Left renal cortex interstitium (tissue), 4 donors: ENCODE results near the gene COL18A1. TPM values are rescaled to one million over a fixed set of nuclear protein-coding genes. Genes with fewer than 3 reads are reported as not detected.

ENCODE experiments used
- DNase-seq, 4 donors: peaks; one replicate each; pipeline ENCODE4 v3.0.0-alpha.2; 2013; ENCODE audit warnings: low read depth in 4 of 4, low spot score in 2 of 4, missing footprints in 1 of 4
- polyA plus RNA-seq, 4 donors: library from polyadenylated mRNA; unstranded; fragments of 120-200 nt; gene quantifications; one replicate each; pipeline ENCODE4 v1.2.1, GENCODE V29; 2013; ENCODE audit not compliant: insufficient read length in 4 of 4

Gene COL18A1
- polyA plus RNA-seq, 4 donors = 103 to 225 (median 190) TPM

- DNase-seq = no peak
Measured at GRCh38 chr21:45381865-45382696, 22.9 kb upstream of the COL18A1 start.

GRCh38 chr21:45382697-45382997, 22.3 kb upstream of the COL18A1 start:
- DNase-seq = no peak

- no peak for DNase-seq
Measured at GRCh38 chr21:45383111-45383614, 21.8 kb upstream of the COL18A1 start.

- no peak for DNase-seq
Measured at GRCh38 chr21:45383615-45384201, 21.3 kb upstream of the COL18A1 start.

- no peak for DNase-seq
Measured at GRCh38 chr21:45384656-45385548, 20.1 kb upstream of the COL18A1 start.

DNA sequence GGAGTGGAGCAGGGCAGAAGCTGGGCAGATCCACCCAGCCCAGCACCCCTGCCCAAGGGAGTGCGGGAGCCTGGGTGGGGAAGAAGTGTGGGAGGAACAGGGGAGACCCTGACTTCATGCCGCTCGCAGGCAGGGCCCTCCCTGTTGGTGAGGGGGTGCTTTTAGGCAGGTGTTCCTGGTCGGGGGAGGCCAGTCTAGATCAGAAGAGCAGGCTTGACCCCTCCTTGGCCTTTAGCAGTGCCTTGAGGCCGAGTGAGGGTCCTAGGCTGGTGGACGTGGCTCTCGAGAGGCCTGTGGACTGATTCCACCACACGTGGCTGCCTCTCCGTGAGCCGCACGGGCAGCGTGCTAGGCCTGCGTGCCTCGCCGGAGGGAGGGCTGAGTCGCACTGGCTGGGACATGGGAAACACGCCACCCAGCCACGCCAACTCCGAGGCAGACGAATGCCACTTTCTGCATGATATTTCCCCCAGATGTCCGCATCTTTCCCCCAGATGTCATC, 19.4 kb upstream of the COL18A1 start:
- DNase-seq = no peak

DNA sequence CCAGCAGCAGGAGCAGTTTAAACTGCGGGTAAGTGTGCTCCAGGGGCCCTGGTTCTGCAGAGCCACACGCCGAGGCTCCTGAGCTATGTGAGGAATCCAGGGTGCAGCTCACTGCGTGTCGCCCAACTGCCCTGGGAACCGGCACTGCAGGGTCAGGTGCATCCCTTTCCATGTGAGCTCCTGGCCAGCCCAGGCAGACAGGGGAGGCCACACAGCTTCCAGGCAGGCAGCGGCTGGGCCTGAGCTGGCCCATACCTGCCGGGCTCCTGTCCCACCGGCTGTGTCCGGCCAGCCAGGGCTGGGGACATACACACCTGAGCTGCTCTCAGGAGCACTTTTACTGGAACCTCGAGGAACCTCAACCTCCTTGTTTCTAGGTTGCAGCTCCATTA, 18.6 kb upstream of the COL18A1 start:
- DNase-seq = no peak

DNA sequence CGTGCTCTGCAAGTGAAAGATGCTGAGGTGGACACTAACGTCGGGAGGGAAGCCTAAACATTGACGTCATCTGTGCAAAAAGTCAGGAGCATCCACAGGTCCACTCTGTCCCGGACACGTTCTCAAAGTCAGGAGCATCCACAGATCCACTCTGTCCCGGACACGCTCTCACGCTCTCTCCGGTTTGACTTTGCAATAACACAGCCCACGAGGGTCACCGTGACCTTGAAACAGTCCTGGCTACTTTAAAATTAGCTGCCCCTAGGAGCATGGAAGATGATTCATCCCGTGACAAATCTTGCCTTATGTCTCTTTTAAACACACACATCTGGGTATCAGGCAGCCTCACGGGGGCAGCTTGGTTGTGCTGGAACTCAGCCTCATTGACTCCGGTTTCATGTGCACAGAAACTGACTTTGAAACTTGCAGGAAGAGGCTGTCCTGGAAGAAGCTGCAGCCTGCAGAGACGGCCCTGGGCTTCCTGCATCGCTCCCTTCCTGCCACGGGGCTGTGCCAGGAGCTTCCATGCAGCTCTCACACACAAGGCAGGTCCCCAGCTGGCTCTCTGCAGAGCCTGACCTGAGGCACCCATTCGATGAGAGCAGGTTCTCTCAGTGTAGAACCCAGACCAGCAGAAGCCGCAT, 18.1 kb upstream of the COL18A1 start:
- DNase-seq = no peak

DNA sequence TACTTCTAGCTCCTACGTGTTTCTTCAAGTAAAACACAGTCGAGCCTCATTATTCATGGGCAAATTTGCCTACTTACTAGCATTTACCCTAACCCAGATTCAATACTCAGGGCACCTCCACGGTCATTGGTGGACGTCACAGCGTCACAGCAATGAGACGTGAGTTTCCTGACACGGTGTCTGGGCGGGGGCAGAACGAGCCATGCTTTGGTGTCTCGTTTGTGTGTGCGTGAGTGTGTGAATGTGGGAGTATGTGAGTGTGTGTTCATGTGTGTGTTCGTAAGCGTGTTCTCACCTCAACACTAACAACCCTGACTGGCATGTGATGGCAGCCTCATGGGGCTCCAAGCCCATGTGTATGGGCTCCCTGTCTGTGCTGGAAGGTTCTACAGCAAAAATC, 17.5 kb upstream of the COL18A1 start:
- DNase-seq = no peak

DNA sequence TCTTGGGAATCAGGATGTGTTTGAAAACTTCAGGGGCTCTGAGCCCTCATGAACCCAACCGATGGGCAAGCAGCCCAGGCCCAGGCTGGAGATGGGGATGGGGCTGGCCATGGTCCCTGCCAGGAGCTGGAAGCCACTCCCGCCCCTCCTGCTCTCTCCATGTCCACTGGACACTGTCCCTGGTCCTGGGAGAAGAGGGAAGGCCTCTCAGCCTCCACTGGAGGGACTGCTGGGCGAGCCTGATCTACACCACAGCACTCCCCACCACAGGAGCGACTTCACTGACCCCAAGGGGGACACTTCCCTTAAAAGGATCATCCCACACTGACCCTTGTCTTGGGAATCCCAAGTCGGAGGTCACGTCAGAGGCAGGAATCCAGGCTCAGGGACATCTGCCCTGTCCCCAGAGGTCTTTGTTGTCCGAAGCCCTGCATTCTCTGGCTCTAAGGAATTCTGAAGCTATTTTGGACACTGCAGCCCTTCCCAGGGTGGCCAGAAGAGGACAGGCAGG, 16.9 kb upstream of the COL18A1 start:
- no peak for DNase-seq

GRCh38 chr21:45388611-45389296, 16.2 kb upstream of the COL18A1 start:
- no peak for DNase-seq

DNA sequence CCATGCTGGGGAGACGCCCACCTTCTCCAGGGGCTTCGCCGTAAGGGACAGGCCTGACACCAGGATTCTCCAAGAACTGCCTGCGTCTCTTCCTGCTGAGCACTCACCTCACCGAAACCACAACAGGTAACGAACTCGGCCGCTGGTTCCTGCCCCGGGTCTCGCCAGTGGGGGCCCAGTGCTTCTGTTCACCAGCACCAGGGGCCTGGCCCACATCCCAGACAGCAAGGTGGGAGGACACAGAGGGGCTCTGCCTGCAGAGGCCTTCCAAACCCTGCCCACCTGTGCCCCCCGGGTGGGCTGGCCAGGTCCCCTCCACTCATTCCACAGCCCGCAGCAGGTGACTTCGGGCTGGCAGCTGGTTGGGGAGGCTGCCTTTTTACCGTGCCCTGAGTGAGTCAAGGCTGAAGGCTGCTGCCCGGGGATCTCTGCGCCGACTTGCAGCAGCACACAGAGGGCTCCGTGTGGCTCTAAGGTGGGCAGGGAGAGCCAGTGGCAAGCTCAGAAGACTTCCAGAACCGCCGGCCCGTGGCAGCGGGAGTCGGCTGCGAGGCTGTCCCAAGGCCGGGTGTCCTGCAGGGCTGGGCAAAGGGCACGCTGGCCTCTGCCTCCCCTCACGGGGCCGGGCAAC, 14.7 kb upstream of the COL18A1 start:
- DNase-seq = no peak

GRCh38 chr21:45390831-45391742, 13.9 kb upstream of the COL18A1 start:
- DNase-seq = no peak

DNA sequence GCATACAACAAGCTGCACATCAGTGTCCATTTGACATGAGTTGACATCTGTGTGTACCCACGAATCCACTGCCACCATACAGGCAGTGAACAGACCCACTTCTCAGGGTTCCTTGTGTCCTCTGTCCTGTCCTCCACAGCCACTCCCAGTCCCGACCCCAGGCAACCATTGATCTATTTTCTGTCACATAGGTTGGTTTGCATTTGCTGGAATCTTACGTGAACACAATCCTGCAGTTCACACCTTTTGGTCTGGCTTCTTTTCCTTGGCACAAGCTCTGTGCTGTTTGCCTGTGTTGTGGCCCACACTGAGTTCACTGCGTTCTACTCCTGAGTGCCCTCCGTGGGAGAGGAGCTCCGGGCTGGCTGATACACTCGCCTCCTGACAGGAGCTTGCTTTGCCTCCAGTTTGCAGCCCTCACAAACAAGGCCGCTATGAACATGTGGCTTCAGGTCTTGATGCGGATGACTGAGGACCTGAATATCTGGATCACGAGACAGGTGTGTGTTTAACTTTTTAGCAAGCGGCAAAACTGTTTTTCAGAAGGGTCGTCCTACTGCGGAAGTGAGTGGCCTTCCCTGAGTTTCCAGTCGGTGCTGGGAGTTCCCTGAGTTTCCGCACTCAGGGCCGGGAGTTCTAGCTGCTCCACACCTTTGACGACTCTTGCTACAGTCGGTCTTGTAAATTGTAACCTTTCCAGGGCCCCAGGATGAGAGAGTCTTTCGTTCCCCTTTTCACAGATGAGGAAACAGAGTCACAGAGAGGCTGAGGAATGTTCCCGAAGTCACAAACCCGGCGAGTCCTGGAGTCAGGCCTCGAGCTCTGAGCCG, 13.0 kb upstream of the COL18A1 start:
- DNase-seq = no peak

DNA sequence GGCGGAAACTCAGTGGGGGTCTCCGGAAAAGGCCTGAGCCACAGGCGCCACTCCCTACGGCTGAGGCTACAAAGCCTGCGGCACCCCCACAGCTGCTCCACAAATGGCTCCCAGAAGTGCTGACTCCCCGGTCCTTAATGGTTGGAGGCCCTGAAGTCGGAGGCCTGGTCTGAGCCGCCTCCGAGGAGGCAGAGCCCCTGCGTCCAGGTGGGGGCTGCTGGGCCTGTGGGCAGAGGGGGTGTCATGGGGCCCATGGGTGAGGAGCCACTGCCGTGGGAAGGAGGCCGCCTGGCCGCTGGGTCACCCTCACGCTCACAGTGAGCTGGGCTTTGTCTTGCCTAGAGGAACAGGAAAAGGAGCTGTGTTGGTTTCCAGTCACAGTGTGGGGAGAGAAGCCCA, 12.4 kb upstream of the COL18A1 start:
- DNase-seq = no peak

- DNase-seq = no peak
Measured at GRCh38 chr21:45393021-45393420, 11.9 kb upstream of the COL18A1 start.

DNA sequence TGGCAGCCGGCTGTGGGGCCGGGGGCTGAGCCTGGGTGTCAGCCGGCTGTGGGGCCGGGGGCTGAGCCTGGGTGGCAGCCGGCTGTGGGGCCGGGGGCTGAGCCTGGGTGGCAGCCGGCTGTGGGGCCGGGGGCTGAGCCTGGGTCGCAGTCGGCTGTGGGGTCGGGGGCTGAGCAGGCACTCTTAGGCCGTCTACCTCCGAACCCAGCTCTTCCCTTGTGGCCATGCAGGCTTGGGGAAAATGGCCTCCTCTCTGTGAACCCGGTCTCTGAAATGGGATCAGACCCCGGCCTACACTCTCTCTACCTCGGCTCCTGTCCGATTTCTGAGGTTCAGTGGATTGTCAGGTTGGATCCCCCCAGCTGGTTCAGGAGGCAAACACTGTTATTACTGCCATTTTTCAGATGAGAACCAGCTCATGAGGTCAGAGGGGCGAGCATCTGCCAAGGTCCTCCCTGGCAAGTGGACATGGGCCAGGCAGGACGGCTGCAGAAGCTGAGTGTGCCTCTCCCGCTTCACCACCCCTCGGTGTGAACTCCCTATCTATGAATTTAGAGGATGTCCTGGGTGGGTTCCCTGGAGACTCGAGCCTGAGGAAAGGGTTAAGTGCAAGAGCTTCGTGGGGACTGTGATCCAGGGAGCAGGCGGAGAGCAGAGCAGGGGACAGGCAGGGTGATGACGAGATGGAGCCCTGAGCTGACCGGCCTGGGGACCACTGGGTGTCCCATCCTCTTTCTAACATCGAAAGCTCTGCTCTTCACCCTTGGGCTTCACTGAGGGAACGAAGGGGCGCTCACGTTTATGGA, 10.9 kb upstream of the COL18A1 start:
- no peak for DNase-seq
